RWPE1 (cell line): ENCODE measurements around the gene TRUB1.

ENCODE experiments used
- CTCF ChIA-PET: fragments of 350-600 bp; sonication (Branson Sonifier 250); formaldehyde crosslinking; extraction: SDS; loops from one replicate; lab custom pipeline; 2021; lab: Yijun Ruan, JAX
- POLR2A ChIA-PET: fragments of 400-600 bp; formaldehyde crosslinking; extraction: SDS; loops from one replicate; lab custom pipeline; 2020; ENCODE audit warnings: antibody characterized with exemption; ENCODE audit not compliant: low non-redundant PET; lab: Yijun Ruan, JAX
- DNase-seq: peaks from one replicate; pipeline ENCODE4 v3.0.0; 2012; ENCODE audit warnings: low spot score
- H3K27ac ChIP-seq: fragments of 450-650 bp; 2 replicates; pipeline ENCODE4 v1.5.1; 2017
- TF ChIP-seq, protein P1 (sequence below): fragments of 450-650 bp; conservative IDR thresholded peaks from 2 replicates; pipeline ENCODE4 v1.5.1; 2017; ENCODE audit warnings: low read depth, mild to moderate bottlenecking

TRUB1 gene

GRCh38 chr10:114963908-114964307, 25.9 kb downstream of the TRUB1 start:
- CTCF ChIA-PET = interaction anchor here (1.9 kb wide), 1 partner anchor 87 kb away, joined by 5 read pairs; no protein-coding TSS in a partner anchor
- no peak for DNase-seq
- TF ChIP-seq, protein P1, sequence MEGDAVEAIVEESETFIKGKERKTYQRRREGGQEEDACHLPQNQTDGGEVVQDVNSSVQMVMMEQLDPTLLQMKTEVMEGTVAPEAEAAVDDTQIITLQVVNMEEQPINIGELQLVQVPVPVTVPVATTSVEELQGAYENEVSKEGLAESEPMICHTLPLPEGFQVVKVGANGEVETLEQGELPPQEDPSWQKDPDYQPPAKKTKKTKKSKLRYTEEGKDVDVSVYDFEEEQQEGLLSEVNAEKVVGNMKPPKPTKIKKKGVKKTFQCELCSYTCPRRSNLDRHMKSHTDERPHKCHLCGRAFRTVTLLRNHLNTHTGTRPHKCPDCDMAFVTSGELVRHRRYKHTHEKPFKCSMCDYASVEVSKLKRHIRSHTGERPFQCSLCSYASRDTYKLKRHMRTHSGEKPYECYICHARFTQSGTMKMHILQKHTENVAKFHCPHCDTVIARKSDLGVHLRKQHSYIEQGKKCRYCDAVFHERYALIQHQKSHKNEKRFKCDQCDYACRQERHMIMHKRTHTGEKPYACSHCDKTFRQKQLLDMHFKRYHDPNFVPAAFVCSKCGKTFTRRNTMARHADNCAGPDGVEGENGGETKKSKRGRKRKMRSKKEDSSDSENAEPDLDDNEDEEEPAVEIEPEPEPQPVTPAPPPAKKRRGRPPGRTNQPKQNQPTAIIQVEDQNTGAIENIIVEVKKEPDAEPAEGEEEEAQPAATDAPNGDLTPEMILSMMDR = no peak
- no peak overlapping the region for H3K27ac ChIP-seq
- POLR2A ChIA-PET = no interaction called here

DNA sequence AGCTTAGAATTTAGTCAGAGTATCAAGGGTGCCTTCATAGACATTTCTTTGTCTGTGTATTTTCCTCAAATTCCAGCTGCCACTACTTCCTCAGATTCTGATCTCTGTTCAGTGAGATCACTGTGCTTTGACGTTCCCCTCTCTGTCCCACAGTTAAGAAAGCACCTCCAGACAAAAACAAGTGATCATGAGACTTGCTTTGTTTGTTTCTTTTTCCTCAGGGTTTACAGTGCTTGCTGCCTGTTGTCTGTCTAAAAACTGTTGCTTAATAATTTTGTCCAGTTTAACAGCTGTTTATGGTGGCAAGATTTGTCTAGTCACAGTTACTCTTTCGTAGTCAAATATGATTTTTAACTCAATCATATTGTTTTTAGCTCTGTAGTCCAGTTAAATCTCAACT, 29.1 kb downstream of the TRUB1 start:
- CTCF ChIA-PET = interaction anchor here (0.7 kb wide), 1 partner anchor 33 kb away, joined by 3 read pairs; no protein-coding TSS in a partner anchor

DNA sequence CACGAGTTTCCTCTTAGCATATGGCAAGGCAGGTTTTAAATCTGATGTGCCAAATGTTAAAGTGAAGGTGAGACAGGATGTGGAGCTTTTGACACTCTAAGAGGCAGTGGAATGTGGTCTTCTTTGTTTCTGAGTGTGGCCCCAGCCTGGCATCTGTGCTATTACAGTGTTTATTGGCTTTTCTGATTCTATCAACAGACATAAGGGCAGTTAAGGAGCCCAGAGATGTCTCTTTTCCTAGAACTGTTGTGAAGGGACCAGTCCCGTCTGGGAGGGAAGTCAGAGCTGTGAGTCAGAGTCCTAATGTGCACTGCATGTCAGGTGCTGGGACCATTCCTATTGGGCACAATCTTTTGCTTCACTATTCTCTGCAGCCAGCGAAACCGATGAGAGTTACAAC, 32.5 kb downstream of the TRUB1 start:
- ChIA-PET POLR2A (no interaction called here), CTCF (no interaction called here)
- no peak for DNase-seq
- no peak overlapping the region for H3K27ac ChIP-seq
- TF ChIP-seq, protein P1 = no peak

More for the DNA sequence above, 29.1 kb downstream of the TRUB1 start:
- POLR2A ChIA-PET = no interaction called here
- no peak for DNase-seq
- TF ChIP-seq, protein P1 = no peak
- no peak overlapping the region for H3K27ac ChIP-seq

DNA sequence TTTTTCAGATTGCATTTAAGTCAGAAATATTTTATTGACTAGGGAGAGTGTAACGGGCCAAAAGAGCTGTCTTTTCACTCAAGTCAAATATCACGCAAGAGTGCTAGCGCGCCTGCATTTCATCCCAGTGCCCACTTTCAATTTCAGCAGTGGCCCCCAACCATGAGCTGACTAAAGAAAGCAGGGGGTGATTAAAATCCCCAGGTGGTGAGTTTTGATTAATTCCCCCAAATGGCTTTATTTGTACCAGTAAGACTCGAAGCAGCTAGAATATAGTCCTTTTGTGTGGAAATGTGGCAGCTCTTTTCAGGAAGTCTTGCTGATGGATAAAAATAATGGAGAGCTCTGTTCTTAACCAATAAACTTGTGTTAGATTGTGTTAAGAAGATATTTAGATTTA, 35.3 kb downstream of the TRUB1 start:
- no peak for DNase-seq
- POLR2A ChIA-PET = no interaction called here
- TF ChIP-seq, protein P1 = no peak
- no peak overlapping the region for H3K27ac ChIP-seq
- CTCF ChIA-PET = interaction anchor here (0.6 kb wide), 1 partner anchor 36 kb away, joined by 3 read pairs; no protein-coding TSS in a partner anchor

- no peak overlapping the region for H3K27ac ChIP-seq
- DNase-seq = no peak
- ChIA-PET CTCF (no interaction called here), POLR2A (no interaction called here)
- TF ChIP-seq, protein P1 = no peak
These were observed 36.0 kb downstream of the TRUB1 start for GRCh38 chr10:114973997-114974396.

- POLR2A ChIA-PET = no interaction called here
- TF ChIP-seq, protein P1 = no peak
- CTCF ChIA-PET = no interaction called here
- H3K27ac ChIP-seq = no peak overlapping the region
- no peak for DNase-seq
These were observed 36.6 kb downstream of the TRUB1 start for GRCh38 chr10:114974625-114975024.
